Panc1 (cell line): ENCODE data around the gene SPECC1.

Source experiments
- CTCF ChIP-seq: fragments of 450-650 bp; IDR thresholded peaks from 2 replicates; pipeline ENCODE4 v1.5.1; 2017; ENCODE audit warnings: mild to moderate bottlenecking
- POLR2AphosphoS5 ChIP-seq: IDR thresholded peaks from 2 replicates; pipeline ENCODE4 v1.6.1; 2012; ENCODE audit warnings: mild to moderate bottlenecking, low read depth, low read length, moderate library complexity
- REST ChIP-seq, 2 experiments: IDR thresholded peaks; 2 replicates each; pipeline ENCODE4 v1.6.1; 2011 to 2012; ENCODE audit warnings: low read depth in 2 of 2, control low read depth in 1 of 2, low read length in 1 of 2, mild to moderate bottlenecking in 1 of 2, moderate library complexity in 1 of 2; ENCODE audit not compliant: insufficient read depth in 1 of 2
- SIN3A ChIP-seq: IDR thresholded peaks from 2 replicates; pipeline ENCODE4 v1.6.1; 2012; ENCODE audit warnings: low read depth, mild to moderate bottlenecking, low read length, moderate library complexity, borderline replicate concordance; ENCODE audit not compliant: insufficient read depth
- TCF7L2 ChIP-seq: IDR thresholded peaks from 2 replicates; pipeline ENCODE4 v1.6.1; 2011; ENCODE audit warnings: mild to moderate bottlenecking, low read depth, low read length, inconsistent platforms

GRCh38 chr17:20284022-20284421 is 274.9 kb downstream of the SPECC1 start:
- TF ChIP-seq CTCF (no peak), POLR2AphosphoS5 (no peak), REST (IDR thresholded peaks at IDR 0.05; ENCODE audit: insufficient read depth in 1 of 2, low read depth in 2 of 2, low read length in 1 of 2) (no peak), SIN3A (no peak), TCF7L2 (no peak)
